GM18868 (cell line): ENCODE data around the gene MANEAL.

ENCODE experiments used
- ATAC-seq: cut with Tn5 transposase; IDR thresholded peaks from one replicate; pipeline ENCODE4 v1.9.1; 2021; ENCODE audit warnings: mild to moderate bottlenecking, moderate library complexity; ENCODE audit not compliant: unreplicated experiment

The MANEAL gene

GRCh38 chr1:37824001-37824400 is 30.4 kb downstream of the MANEAL start:
- ATAC-seq: no peak

DNA sequence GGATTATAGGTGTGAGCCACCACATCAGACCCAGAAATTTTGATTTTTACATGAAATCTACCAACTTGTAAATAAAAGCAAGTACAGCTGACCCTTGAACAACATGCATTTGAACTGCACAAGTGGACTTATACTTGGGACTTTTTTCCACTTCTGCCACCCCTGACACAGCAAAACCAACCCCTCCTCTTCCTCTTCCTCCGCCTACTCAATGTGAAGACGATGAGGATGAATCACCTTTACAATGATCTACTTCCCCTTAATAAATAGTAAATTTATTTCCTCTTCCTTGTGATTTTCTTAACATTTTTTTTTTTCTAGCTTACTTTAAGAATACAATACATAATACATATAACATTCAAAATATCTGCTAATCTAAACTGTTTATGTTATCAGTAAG is 31.9 kb downstream of the MANEAL start:
- ATAC-seq: no peak

GRCh38 chr1:37828410-37829074 is 34.9 kb downstream of the MANEAL start:
- ATAC-seq: no peak

GRCh38 chr1:37831109-37831508 is 37.5 kb downstream of the MANEAL start:
- ATAC-seq: no peak

- ATAC-seq: no peak
Observed at GRCh38 chr1:37831809-37832208, 38.2 kb downstream of the MANEAL start.

DNA sequence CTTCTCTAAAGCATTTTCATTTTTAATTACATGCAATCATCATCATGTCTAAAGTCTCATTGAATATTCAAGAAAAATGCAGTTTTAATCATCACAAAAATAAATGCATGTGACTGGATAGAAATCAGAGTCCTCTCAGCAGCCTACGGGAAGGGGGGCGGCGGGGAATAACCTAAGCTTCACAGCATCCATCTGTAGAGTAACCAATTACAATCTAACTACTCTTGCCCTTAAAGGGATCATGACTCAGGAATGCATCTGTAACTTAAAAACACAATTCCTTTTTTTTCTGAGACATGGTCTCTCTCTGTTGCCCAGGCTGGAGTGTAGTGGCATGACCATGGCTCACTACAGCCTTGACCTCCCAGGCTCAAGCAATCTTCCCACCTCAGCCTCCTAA is 43.1 kb downstream of the MANEAL start:
- no peak for ATAC-seq

GRCh38 chr1:37839676-37840075 is 46.0 kb downstream of the MANEAL start:
- no peak for ATAC-seq

DNA sequence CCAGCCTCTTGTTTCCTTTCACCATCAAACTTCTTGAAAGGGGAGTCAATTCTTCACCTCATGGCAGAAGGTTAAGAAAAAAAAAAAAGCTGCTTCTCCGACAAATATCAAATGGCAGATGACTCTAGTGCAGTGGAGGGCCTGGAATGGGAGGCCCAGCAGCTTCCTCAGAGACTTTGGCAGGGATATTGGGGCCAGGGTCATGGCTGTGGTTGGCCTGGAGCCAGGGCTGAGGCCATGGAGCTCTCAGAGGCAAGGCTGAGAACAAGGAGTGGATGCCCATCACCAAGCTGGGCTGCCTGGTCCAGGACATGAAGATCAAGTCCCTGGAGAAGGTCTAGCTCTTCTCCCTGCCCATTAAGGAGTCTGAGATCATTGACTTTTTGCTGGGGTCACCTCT is 47.1 kb downstream of the MANEAL start:
- ATAC-seq: no peak

DNA sequence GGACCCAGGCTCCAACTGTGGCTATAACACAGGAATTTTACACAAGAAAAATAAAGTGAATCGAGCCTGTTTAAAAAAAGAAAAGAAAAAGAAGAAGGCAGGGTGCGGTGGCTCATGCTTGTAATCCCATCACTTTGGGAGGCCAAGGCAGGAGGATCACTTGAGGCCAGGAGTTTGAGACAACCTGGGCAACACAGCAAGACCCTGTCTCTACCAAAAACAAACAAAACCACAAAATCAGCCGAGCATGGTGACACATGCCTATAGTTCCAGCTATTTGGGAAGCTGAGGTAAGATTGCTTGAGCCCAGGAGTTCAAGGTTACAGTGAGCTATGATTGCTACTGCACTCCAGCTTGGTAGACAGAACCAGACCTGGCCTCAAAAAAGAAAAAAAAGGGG is 48.0 kb downstream of the MANEAL start:
- ATAC-seq: no peak

DNA sequence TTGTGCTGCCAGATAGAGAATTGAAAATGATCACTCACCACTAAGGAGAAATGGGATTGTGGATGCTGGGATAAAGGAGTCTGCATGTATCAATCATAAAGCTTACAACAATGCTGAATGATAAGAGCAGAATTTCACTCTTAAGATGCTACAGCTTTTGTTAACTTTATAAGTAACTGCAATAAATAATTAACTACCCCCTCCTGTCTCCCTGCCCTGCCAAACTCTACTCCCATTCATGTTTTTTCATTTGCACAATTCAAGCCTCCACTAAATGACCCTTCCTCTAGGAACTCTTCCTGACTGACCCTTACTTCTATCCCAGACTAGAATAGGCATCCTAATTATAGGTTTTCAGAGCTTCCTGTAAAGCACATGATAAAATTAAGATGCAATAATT is 50.9 kb downstream of the MANEAL start:
- no peak for ATAC-seq

GRCh38 chr1:37845049-37845646 is 51.5 kb downstream of the MANEAL start:
- ATAC-seq: no peak

- no peak for ATAC-seq
Observed at GRCh38 chr1:37845786-37846185, 52.1 kb downstream of the MANEAL start.

DNA sequence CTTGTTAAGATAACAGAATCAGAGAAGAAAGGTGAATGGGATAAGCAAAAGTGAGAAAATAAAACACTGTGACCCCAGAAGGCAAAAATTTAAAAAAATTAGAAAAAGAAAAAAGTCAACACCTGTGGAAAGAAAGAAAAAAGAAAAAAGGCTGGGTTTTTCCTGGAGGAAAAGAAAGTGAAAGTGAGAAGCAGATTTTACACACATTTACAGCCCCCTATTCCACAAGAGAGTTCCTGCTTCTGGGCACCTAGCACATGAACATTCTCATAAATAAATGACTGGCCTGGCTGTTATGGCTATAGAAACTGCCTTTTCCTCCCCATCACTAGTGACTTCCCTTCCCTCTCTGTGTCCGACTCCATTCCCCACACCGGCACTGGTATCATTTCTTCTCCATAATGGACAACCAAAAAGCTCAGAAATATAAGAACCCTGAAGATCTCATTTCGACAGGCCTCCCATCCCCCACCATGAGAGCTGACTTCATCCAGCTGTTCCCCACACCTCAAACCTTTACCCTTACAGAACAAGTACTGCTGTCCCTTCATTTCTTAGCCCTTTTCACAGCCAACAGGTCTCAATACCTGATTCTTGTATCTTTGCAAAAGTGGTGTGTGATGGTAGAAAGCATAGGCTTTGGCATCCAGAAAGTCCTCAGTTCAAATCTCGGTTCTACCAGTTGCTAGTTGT is 53.1 kb downstream of the MANEAL start:
- no peak for ATAC-seq

DNA sequence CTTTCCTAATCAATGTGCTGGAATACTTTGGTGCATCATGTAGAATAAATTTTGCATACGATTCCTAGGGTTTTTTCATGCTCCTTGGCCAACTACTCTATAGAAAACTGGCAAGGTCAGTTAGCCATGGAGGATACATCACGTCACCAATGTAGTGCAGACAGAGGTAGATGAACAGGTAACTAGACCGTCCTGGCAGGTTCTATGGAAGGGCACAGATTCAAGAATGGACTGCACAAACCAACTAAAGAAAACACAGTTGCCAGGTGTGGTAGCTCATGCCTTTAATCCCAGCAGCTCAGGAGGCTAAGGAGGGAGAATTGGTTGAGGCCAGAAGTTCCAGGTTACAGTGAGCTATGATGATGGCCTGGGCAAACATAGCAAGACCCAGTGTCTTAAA is 55.8 kb downstream of the MANEAL start:
- ATAC-seq: no peak

DNA sequence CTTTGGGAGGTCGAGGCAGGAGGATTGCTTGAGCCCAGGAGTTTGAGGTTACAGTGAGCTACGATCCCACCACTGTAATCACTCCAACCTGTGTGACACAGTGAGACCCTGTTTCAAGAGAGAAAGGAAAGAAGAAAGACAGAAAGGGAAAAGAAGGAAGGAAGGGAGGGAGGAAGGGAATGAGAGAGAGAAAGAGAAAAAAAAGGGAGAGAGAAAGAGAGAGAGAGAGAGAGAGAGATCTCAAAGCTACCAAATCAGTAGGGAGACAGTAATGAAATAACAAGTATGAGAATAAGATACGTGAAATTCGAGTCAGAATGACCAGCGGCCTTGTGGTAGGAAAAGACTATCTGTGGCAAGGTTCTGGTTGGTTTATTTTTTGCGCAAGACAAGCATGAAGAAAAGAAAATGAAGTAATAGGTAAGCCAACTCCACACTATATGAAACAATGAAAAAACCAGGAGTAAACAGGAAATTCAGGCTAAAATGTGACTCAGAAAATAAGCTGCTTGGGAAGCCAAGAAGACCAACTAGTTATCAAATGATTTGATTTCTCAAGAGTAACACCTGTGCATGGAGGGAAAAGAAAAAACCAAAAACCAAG is 56.8 kb downstream of the MANEAL start:
- no peak for ATAC-seq
